Neural progenitor cell (in vitro differentiated cells): ENCODE results near the gene IPCEF1. TPM values are rescaled to one million over a fixed set of nuclear protein-coding genes. Genes with fewer than 3 reads are reported as not detected.

Experiments
- DNase-seq: peaks from one replicate; pipeline ENCODE4 v3.0.0-alpha.2; 2016; ENCODE audit warnings: low spot score
- H2AFZ ChIP-seq: fragments of 200-600 bp; sonication (generic); replicated peaks from 2 replicates; pipeline ENCODE4 v1.6.1; 2016; ENCODE audit warnings: antibody characterized with exemption
- H3F3A ChIP-seq: fragments of 200-600 bp; sonication (generic); 2 replicates; pipeline ENCODE4 v1.6.1; 2016; ENCODE audit warnings: antibody characterized with exemption, low read depth
- H3K27ac ChIP-seq: fragments of 200-600 bp; sonication (generic); 2 replicates; pipeline ENCODE4 v1.5.1; 2016; ENCODE audit warnings: mild to moderate bottlenecking
- H3K27me3 ChIP-seq: fragments of 200-600 bp; sonication (generic); 2 replicates; pipeline ENCODE4 v1.6.1; 2016; ENCODE audit warnings: mild to moderate bottlenecking, moderate library complexity
- H3K36me3 ChIP-seq: fragments of 200-600 bp; sonication (generic); 2 replicates; pipeline ENCODE4 v1.5.1; 2016
- H3K4me1 ChIP-seq: fragments of 200-600 bp; sonication (generic); 2 replicates; pipeline ENCODE4 v1.6.1; 2016; ENCODE audit warnings: mixed run types
- H3K4me2 ChIP-seq: fragments of 200-600 bp; sonication (generic); 2 replicates; pipeline ENCODE4 v1.6.1; 2016
- H3K4me3 ChIP-seq: fragments of 200-600 bp; sonication (generic); 2 replicates; pipeline ENCODE4 v1.5.1; 2016
- H3K79me2 ChIP-seq: fragments of 200-600 bp; sonication (generic); 2 replicates; pipeline ENCODE4 v1.6.1; 2016; ENCODE audit warnings: low read depth
- H3K9ac ChIP-seq: fragments of 200-600 bp; sonication (generic); 2 replicates; pipeline ENCODE4 v1.6.1; 2016
- H3K9me3 ChIP-seq: fragments of 200-600 bp; sonication (generic); 2 replicates; pipeline ENCODE4 v1.5.1; 2016; ENCODE audit warnings: low read depth
- H4K20me1 ChIP-seq: fragments of 200-600 bp; sonication (generic); 2 replicates; pipeline ENCODE4 v1.6.1; 2016; ENCODE audit warnings: low read depth
- H3K27ac Mint-ChIP-seq: 3 replicates; pipeline ENCODE4 v1.8.0; 2021; ENCODE audit warnings: mixed read lengths
- H3K27me3 Mint-ChIP-seq: 2 replicates; pipeline ENCODE4 v1.8.0; 2022; ENCODE audit warnings: low read depth, mild to moderate bottlenecking, inconsistent platforms, moderate library complexity, mixed read lengths; ENCODE audit not compliant: insufficient read depth
- H3K36me3 Mint-ChIP-seq: 3 replicates; pipeline ENCODE4 v1.8.0; 2021; ENCODE audit warnings: mixed read lengths
- H3K4me1 Mint-ChIP-seq: 3 replicates; pipeline ENCODE4 v1.8.0; 2021; ENCODE audit warnings: mixed read lengths
- H3K4me3 Mint-ChIP-seq: 3 replicates; pipeline ENCODE4 v1.8.0; 2021; ENCODE audit warnings: mild to moderate bottlenecking, moderate library complexity, mixed read lengths
- H3K9me3 Mint-ChIP-seq: 3 replicates; pipeline ENCODE4 v1.8.0; 2020; ENCODE audit warnings: mixed read lengths
- CTCF ChIP-seq: fragments of 200-600 bp; sonication (generic); IDR thresholded peaks from 2 replicates; pipeline ENCODE4 v1.5.1; 2017; ENCODE audit warnings: antibody characterized with exemption, mild to moderate bottlenecking
- EZH2 ChIP-seq: fragments of 200-600 bp; sonication (generic); IDR thresholded peaks from 2 replicates; pipeline ENCODE4 v1.6.1; 2017; ENCODE audit warnings: antibody characterized with exemption, mild to moderate bottlenecking, moderate library complexity
- EZH2phosphoT487 ChIP-seq: fragments of 200-600 bp; sonication (generic); IDR thresholded peaks from 2 replicates; pipeline ENCODE4 v1.6.1; 2017; ENCODE audit warnings: antibody characterized with exemption
- total RNA-seq: library from RNA; depleted of rRNA; stranded (reverse); fragments of >200 nt; gene quantifications from 2 replicates; pipeline ENCODE4 v1.2.3, GENCODE V29; 2015; ENCODE audit warnings: low replicate concordance

The IPCEF1 gene
- total RNA-seq, 1 donor from 2014 or later = 0.13 TPM

DNA sequence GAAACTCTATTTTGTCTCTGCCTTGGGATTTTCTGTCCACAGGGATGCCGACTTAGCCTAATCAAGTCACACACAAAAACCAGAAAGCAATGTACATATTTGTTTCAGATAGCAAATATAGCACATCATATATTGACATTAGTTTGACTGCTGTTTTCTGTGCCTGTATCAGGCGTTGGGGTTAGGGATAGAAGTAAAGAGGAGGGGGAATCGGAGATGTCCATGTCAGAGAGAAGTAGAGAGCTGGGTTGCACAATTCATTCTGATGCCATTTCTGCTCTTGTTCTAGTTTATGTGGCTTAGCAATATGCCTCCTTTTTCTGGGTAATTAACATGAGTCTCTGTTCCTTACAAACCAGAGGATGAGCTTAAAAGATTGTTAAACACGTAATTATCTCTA, 14.7 kb upstream of the IPCEF1 start:
- H3K79me2 ChIP-seq = no peaks in the 10 kb centered on the region
- no peaks in the 10 kb centered on the region for H3K4me1 Mint-ChIP-seq
- H3K36me3 ChIP-seq = no peaks in the 10 kb centered on the region
- no peaks in the 10 kb centered on the region for H3K4me1 ChIP-seq
- H3K27ac Mint-ChIP-seq = no peak overlapping the region
- no peak overlapping the region for H3K4me3 ChIP-seq
- no peak overlapping the region for H3K4me2 ChIP-seq
- H4K20me1 ChIP-seq = no peaks in the 10 kb centered on the region
- H2AFZ ChIP-seq = no peak overlapping the region
- no peaks in the 10 kb centered on the region for H3K27me3 ChIP-seq
- peaks cover 6% of the 10 kb centered on the region for H3K27me3 Mint-ChIP-seq
- no peak overlapping the region for H3K4me3 Mint-ChIP-seq
- DNase-seq = no peak
- no peaks in the 10 kb centered on the region for H3F3A ChIP-seq
- no peaks in the 10 kb centered on the region for H3K36me3 Mint-ChIP-seq
- no peaks in the 10 kb centered on the region for H3K9me3 Mint-ChIP-seq
- H3K27ac ChIP-seq = no peak overlapping the region
- no peaks in the 10 kb centered on the region for H3K9me3 ChIP-seq
- H3K9ac ChIP-seq = no peak overlapping the region
- TF ChIP-seq EZH2 = no peak
- TF ChIP-seq EZH2phosphoT487 = no peak

GRCh38 chr6:154370545-154370944, 13.9 kb upstream of the IPCEF1 start:
- peak; percentile 42 for DNase-seq
- TF ChIP-seq CTCF (peak; percentile 55), EZH2phosphoT487 (no peak), EZH2 (no peak)
- Mint-ChIP-seq H3K4me1 (no peaks in the 10 kb centered on the region), H3K4me3 (no peak overlapping the region), H3K27ac (no peak overlapping the region), H3K36me3 (no peaks in the 10 kb centered on the region), H3K27me3 (peaks cover 6% of the 10 kb centered on the region), H3K9me3 (peaks cover 2% of the 10 kb centered on the region)
- no peaks in the 10 kb centered on the region for H3F3A ChIP-seq
- H3K36me3 ChIP-seq = no peaks in the 10 kb centered on the region
- no peaks in the 10 kb centered on the region for H3K4me1 ChIP-seq
- no peak overlapping the region for H2AFZ ChIP-seq
- H3K9ac ChIP-seq = no peak overlapping the region
- no peak overlapping the region for H3K4me3 ChIP-seq
- H4K20me1 ChIP-seq = no peaks in the 10 kb centered on the region
- no peak overlapping the region for H3K27ac ChIP-seq
- H3K27me3 ChIP-seq = no peaks in the 10 kb centered on the region
- no peaks in the 10 kb centered on the region for H3K79me2 ChIP-seq
- no peak overlapping the region for H3K4me2 ChIP-seq
- no peaks in the 10 kb centered on the region for H3K9me3 ChIP-seq

- Histone ChIP-seq H3K79me2 (no peaks in the 10 kb centered on the region), H3K27me3 (no peaks in the 10 kb centered on the region), H3K9me3 (no peaks in the 10 kb centered on the region), H2AFZ (no peak overlapping the region), H3K36me3 (no peaks in the 10 kb centered on the region), H3K4me1 (no peaks in the 10 kb centered on the region), H3K27ac (no peak overlapping the region), H3F3A (no peaks in the 10 kb centered on the region), H3K9ac (no peak overlapping the region), H3K4me3 (no peak overlapping the region), H4K20me1 (no peaks in the 10 kb centered on the region), H3K4me2 (no peak overlapping the region)
- H3K27me3 Mint-ChIP-seq = peaks cover 9% of the 10 kb centered on the region
- no peak for TF ChIP-seq EZH2phosphoT487
- no peak for TF ChIP-seq CTCF
- no peak for TF ChIP-seq EZH2
- no peaks in the 10 kb centered on the region for H3K4me1 Mint-ChIP-seq
- H3K27ac Mint-ChIP-seq = no peak overlapping the region
- no peak overlapping the region for H3K4me3 Mint-ChIP-seq
- DNase-seq = no peak
- H3K36me3 Mint-ChIP-seq = no peaks in the 10 kb centered on the region
- peaks cover 2% of the 10 kb centered on the region for H3K9me3 Mint-ChIP-seq
Observed at GRCh38 chr6:154367839-154368695, 11.5 kb upstream of the IPCEF1 start.

GRCh38 chr6:154367336-154367735, 10.7 kb upstream of the IPCEF1 start:
- H3K27ac Mint-ChIP-seq = no peak overlapping the region
- H3K4me3 Mint-ChIP-seq = no peak overlapping the region
- H3K4me1 Mint-ChIP-seq = no peaks in the 10 kb centered on the region
- peaks cover 2% of the 10 kb centered on the region for H3K9me3 Mint-ChIP-seq
- Histone ChIP-seq H3K9me3 (no peaks in the 10 kb centered on the region), H2AFZ (no peak overlapping the region), H3K4me1 (no peaks in the 10 kb centered on the region), H3K4me3 (no peak overlapping the region), H3K79me2 (no peaks in the 10 kb centered on the region), H3F3A (no peaks in the 10 kb centered on the region), H3K36me3 (no peaks in the 10 kb centered on the region), H4K20me1 (no peaks in the 10 kb centered on the region), H3K4me2 (no peak overlapping the region), H3K9ac (no peak overlapping the region), H3K27ac (no peak overlapping the region), H3K27me3 (no peaks in the 10 kb centered on the region)
- TF ChIP-seq CTCF (no peak), EZH2phosphoT487 (no peak), EZH2 (no peak)
- no peaks in the 10 kb centered on the region for H3K36me3 Mint-ChIP-seq
- DNase-seq = no peak
- H3K27me3 Mint-ChIP-seq = peaks cover 9% of the 10 kb centered on the region
